GM19238 (cell line): ENCODE results near the gene PLA1A.
"Not testable (repeated sequence)": the region's sequence is repeated elsewhere in the genome, so short reads cannot be mapped to it uniquely, and the experiment has no call there.

Source experiments
- DNase-seq: peaks from one replicate; pipeline ENCODE4 v3.0.0; 2011; ENCODE audit warnings: low spot score; ENCODE audit not compliant: insufficient read length

The PLA1A gene

DNA sequence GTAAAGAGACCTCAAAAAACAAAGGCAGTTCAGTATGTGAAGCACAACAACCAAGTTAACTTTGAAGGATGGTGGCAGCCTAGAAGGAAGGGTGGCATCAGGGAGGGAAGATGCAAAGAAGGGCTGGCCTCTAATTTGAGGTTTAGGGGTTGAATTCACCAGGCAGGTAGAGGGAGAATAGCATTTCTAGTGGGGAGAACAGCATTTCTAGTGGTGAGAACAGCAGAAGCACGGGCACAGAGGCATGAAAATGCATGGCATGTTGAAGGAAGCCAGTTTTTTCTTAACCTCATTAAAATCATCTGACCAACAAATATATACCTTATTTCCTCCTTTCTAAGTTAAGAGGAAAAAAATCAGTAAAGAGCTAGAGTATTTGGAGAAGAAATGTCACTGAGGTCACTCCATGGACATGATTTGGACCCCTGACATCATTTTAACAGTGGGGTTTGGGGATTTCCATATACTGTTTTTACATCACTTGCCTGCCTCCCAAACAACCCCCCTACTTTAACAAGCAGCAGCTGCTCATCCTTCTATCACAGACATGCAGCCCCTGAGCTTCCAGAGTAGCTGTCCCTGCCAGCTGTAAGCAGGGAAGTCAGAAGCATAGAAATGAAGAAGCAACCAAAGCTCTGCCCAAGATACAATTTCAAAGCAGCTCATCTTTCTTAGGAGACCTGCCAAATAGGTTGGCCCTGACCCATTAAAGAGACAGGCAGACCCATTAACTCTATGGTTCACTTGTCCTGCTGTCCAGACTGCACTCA lies 65.1 kb downstream of the PLA1A start:
- no peak for DNase-seq

DNA sequence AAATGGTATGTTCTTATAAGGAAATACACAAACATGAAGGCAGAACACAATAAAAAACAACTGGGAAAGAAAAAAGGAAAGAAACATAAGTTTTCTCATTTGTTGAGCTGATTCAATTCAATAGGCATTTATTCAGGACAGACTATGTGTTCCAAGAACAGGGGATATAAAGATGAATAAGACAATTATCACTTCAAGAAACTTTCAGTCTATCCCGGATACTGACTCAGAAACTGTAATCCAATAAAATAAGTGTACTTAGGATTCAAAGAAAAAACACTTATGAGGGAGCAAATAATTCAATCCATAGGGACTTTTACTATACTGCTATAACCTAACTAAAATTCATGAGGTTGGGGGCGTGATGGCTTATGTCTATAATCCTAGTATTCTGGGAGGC lies 66.2 kb downstream of the PLA1A start:
- no peak for DNase-seq

DNA sequence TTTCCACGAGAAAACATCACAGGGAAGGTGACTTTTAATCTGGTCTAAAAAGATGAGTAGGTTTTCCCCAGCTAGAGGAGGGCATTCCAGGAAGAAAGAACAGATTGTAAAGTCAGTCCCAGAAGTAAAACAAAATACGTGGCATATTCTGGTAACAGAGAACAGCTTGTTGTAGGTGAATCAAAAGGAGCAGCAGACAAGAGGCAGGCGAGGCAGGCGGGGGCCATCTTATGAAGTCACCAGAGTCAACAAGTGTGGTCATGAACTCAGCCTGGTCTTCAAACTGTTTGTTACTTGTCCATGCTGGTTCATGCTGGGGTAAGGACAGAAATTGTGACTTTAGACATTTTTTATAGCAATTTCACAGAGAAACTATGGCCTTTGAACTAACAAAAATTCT lies 66.7 kb downstream of the PLA1A start:
- no peak for DNase-seq

DNA sequence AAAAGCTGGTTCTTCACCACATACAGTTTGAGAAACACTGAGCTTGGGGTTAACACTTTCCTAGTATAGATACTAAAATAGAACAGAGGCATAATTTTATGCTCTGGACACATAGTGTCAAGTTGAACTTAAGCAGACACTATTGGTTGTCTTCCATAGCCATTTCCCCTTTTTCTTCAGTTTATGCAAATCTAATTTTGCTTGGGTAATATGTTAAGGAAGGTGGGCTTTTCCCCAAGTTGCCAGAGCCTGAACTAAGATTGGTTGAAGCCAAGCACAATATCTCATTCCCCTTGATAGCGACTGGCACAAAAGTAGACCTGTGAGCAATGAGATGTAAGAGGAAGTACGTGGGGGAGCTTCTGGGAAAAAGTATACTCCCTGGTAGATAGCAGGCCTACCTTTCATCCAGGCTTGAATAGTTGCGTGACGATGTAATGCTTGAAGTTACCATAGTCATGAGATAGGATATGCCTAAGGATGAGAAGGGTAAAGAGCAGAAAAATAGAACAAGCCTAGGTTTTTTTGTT lies 67.2 kb downstream of the PLA1A start:
- no peak for DNase-seq

DNA sequence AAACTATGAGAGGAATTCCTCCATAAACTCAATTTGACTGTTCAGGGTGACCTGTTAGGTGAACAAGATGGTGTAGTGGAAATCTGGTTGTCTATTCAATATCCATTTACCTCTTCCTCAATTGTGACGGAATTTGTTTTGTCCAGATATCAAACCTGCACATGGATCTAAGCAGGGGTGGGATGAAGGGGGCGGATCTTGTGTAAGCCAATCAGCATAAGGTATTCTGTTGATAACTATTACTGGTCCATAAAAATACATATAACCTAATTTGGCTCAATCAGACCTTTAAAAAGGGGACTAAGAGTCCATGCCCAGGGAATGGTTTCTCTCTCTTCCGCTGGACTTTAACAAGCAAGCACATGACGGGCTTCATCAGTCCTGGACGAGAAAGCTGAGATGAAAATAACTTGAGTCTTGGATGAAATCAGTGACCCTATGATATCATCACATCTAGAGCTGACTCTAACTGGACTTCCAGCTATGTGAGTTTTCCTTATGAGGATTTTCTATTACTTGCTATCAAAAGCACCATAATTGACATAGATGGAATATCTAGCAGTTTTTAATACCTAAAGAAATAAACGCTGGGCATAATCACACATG lies 68.4 kb downstream of the PLA1A start:
- no peak for DNase-seq

DNA sequence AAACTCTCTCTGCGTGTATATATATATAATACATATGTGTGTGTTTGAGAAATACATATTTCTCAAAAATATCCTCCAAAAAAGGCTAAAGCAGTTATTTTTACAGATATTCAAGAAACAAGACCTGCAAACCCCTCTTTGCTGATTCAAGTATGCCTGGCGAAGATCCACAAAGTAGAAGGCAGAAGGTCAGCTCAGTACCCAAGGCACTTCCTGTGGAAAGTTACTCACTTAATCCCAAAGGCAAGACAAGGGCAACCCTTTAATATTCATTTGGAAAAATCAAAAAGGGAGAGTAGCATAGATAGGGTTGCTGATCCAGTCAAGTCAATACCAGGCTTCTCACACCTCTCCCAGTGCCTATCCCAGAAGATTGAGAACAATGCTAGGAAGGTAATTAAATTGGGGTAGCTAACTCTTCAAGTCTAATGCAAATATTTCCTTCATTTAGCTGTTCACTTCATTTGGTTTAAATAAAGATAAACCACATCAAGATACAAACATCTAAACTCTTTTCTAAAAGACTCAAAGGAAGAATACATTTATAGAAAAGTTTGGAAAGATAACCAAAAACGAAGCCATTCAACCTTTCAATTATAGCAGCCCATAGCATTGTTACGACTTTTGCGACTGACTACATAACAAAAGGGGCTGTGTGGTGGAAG lies 72.4 kb downstream of the PLA1A start:
- DNase-seq: no peak

DNA sequence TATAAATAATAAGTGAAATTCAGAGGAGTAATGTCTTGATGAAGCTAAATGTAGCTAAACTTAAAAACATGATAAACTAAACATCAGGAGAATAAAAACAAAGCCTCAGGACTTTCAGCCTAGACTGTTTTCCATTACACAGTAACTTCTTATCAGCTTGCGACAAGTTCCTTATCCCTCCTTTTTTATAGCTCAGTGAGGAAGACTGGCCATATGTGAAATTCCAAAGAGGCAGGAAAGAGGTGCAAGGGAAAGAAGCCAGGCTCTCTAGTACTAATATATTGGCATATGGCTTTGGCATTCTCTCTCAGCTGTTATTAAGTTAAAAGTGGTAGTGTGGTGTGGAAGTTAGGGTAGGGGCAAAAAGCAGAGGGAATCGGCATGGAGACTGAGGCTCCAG lies 75.1 kb downstream of the PLA1A start:
- no peak for DNase-seq

DNA sequence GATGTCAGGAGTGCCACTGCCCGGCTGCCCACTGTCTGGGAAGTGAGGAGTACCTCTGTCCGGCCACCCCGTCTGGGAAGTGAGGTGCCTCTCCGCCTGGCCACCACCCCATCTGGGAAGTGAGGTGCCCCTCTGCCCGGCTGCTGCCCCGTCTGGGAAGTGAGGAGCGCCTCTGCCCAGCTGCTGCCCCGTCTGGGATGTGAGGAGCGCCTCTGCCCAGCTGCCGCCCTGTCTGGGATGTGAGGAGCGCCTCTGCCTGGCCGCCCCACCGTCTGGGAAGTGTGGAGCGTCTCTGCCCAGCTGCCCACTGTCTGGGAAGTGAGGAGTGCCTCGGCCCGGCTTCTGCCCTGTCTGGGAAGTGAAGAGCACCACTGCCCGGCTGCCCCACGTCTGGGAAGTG lies 76.2 kb downstream of the PLA1A start:
- DNase-seq: no peak

DNA sequence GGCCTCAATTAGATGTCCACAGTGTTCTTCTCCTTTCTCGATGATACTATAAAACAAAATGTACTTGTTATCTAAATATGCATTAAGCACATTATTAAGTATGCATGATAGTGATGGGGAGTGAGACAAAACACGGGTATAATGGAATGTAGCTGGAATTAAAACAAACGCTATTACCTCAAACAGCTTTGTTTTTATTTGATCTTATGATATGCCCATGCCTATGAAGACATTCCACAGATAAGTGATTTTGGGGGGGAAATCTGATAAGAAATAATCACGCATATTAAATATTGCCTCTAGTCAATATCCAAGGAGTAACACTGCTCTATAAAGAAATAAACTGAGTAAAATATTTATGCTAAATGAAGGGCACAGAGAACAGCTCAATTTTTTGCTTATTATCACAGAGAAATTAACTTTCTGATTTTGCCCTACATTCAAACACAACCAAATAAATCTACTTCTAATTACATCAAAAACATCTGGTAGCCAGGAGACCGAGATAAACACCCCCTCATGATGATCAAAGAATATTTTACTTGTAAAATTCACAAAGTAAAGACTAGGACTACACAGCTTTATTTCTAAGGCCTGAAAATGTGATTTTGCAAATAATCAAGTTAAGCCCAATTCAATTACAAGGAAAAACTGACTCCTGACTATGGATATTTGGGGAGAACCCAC lies 77.6 kb downstream of the PLA1A start:
- DNase-seq: no peak

DNA sequence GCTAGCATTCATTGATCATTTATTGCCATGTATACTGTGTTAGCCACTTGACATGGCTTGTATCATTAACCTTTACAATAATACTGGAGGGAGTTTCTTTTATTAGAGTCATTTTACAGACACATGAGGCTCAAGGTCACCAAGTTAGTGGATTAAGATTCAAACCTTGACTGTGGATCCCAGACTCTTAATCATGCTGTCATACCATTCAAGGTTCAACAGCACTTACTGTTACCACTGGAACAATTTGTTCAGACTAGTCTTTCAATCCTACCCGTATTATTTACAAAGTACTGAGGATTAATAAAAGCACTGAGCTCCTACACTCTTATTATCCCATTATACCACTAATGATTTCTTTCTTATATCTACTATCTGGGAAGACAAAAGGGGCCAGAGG lies 78.3 kb downstream of the PLA1A start:
- DNase-seq: no peak

DNA sequence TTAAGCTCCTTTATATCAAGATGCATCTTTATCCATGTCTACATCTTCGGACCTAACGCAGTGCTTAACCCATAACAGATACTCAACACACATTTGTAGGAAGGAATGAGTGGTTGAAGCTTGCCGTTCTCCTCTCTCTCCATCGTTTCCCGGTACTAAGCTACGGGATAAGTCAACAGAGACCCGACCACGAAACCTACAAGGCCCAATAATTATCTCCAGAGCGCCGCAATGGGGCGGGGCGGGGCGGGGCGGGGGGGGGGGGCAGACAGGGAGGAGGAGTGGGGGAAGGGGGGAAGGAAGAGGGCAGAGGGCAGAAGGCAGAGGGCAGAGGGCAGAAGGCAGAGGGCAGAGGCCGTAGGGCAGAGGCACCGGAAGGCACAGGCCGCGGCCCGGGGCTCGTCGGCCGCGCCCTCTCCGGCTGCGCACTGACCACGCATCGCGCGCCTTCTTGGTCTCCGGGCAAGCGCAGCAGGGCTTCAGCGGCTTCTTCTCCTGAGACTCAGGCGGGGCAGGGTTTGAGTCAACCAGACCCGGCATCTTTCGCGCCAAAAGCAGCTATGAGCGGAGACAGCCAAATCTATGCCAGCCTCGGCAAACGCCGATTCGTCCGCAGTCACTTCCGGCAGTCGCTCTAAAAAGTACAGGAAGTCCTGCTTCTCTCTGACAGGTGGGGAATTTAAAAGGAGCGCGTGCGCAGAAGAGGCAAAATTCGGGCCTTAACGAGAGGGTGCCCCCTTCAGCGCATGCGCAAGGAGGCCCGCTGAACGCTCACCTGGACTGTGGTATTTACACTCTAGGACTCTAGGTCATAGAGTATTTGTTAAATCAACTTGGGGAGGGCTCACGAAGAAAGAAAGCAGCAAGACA lies 79.3 kb downstream of the PLA1A start, which contains the start of gene COX17:
Gene COX17 (minus strand): TSS at position 636 of the 870 bp plus-strand sequence. CDS start 96 bp downstream, at position 540.
- peak; percentile 84 for DNase-seq

DNA sequence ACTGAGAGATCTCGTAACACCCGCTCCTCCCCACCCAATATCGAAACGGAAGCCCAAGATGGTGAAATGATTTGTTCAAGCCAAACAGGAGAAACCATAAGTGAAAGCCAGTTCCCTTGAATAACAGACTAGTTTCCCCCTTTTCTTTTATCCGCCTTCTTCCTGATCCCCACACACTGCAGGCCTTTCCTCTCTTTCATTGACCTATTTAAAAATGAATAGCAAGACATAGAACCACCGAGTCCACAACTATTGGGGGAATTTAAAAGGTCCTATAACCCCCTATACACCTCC lies 79.9 kb downstream of the PLA1A start:
- no peak for DNase-seq

DNA sequence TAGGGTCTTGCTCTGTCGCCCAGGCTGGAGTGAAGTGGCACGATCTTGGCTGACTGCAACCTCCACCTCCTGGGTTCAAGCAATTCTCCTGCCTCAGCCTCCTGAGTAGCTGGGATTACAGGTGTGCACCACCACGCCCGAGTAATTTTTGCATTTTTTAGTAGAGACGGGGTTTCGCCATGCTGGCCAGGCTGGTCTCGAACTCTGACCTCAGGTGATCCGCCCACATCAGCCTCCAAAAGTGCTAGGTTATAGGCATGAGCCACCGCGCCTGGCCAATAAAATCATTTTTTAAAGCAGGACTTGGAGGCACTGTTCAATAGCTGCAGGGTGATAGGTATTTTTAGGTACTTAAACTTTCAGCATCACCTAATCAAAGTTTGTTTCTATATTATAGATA lies 80.5 kb downstream of the PLA1A start:
- DNase-seq: not testable (repeated sequence)
